ENCODE data around the gene MOV10L1. TPM values are rescaled to one million over a fixed set of nuclear protein-coding genes. Genes with fewer than 3 reads are reported as not detected.

MOV10L1 gene
- total RNA-seq, 4 donors from 2014 or later = 0.13 to 1.7 (median 1.6) TPM; not detected in 1

DNA sequence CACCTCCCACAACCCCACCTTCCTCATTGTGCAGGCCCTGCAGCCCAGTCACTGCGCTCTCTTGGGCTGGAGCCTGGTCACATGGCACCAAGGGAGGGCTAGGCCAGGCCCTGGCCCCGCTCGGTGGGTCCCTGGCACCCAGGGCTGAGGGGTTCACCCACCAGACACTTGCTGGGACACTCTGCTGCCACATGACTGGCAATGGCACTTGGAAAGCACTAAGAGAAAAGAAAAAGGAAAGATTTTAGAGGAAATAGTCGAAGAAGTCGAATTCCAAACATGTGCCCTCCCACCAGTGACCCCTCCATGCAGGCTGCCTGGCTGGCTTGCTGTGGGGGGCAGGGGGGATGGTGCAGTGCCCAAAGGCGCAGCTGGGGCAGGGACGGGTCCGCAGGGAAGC, 19.4 kb upstream of the MOV10L1 start:
- intact Hi-C loops (cut with DNase I; ENCODE audit: low total_unique reads) = no loop called here
- 82 to 87% methylated on average over 8 of the region's 8 CpGs for WGBS, 2 donors
- H3K4me3 ChIP-seq (ENCODE audit: low read depth, poor library complexity, severe bottlenecking) = no peak overlapping the region
- DNase-seq (ENCODE audit: low spot score in 2 of 2) = no peak
- no peak for TF ChIP-seq POLR2A (IDR thresholded peaks at IDR 0.05)
- TF ChIP-seq, protein P1, sequence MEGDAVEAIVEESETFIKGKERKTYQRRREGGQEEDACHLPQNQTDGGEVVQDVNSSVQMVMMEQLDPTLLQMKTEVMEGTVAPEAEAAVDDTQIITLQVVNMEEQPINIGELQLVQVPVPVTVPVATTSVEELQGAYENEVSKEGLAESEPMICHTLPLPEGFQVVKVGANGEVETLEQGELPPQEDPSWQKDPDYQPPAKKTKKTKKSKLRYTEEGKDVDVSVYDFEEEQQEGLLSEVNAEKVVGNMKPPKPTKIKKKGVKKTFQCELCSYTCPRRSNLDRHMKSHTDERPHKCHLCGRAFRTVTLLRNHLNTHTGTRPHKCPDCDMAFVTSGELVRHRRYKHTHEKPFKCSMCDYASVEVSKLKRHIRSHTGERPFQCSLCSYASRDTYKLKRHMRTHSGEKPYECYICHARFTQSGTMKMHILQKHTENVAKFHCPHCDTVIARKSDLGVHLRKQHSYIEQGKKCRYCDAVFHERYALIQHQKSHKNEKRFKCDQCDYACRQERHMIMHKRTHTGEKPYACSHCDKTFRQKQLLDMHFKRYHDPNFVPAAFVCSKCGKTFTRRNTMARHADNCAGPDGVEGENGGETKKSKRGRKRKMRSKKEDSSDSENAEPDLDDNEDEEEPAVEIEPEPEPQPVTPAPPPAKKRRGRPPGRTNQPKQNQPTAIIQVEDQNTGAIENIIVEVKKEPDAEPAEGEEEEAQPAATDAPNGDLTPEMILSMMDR (IDR thresholded peaks at IDR 0.05) = no peak

- intact Hi-C loops (cut with DNase I; ENCODE audit: low total_unique reads) = no loop called here
- H3K4me3 ChIP-seq (ENCODE audit: low read depth, poor library complexity, severe bottlenecking) = no peak overlapping the region
- TF ChIP-seq POLR2A (IDR thresholded peaks at IDR 0.05) = no peak
- no peak for DNase-seq (ENCODE audit: low spot score in 2 of 2)
- WGBS, 2 donors = 89% methylated on average over 14 of the region's 14 CpGs
Measured at GRCh38 chr22:50071432-50072166, 18.2 kb upstream of the MOV10L1 start.

GRCh38 chr22:50072167-50072555, 17.6 kb upstream of the MOV10L1 start:
- WGBS, 2 donors = 86 to 91% methylated on average over 8 of the region's 9 CpGs
- intact Hi-C loops (cut with DNase I; ENCODE audit: low total_unique reads) = no loop called here
- DNase-seq (ENCODE audit: low spot score in 2 of 2) = no peak
- no peak overlapping the region for H3K4me3 ChIP-seq (ENCODE audit: low read depth, poor library complexity, severe bottlenecking)
- TF ChIP-seq, protein P1 (IDR thresholded peaks at IDR 0.05) = no peak
- TF ChIP-seq POLR2A (IDR thresholded peaks at IDR 0.05) = no peak

GRCh38 chr22:50072714-50073538, 16.9 kb upstream of the MOV10L1 start:
- intact Hi-C loops (cut with DNase I; ENCODE audit: low total_unique reads) = no loop called here
- no peak overlapping the region for H3K4me3 ChIP-seq (ENCODE audit: low read depth, poor library complexity, severe bottlenecking)
- no peak for DNase-seq (ENCODE audit: low spot score in 2 of 2)
- 85 to 88% methylated on average over 19 to 27 of the region's 28 CpGs for WGBS, 2 donors
- TF ChIP-seq POLR2A (IDR thresholded peaks at IDR 0.05) = no peak
- TF ChIP-seq, protein P1 (IDR thresholded peaks at IDR 0.05) = no peak

DNA sequence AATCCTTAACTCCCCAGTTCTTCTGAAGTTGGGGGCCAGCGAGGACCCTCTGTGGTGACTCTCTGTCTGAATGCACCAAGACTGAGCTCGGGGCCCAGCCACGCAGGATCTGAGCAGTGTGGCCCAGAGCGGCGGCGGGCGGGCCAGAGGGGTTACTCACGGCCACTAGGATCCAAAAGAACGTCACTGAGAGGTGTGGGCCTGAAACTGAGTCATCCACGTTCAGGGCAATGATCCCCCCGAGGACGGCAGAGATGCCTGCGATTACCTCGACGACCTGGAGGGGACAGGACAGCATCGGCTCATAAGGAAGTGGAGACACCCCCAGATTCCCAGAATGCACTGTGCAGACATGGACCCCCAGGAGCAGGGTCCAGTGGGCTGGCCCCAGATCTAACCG, 15.8 kb upstream of the MOV10L1 start:
- no peak for DNase-seq (ENCODE audit: low spot score in 2 of 2)
- intact Hi-C loops (cut with DNase I; ENCODE audit: low total_unique reads) = no loop called here
- no peak overlapping the region for H3K4me3 ChIP-seq (ENCODE audit: low read depth, poor library complexity, severe bottlenecking)
- 76 to 81% methylated on average over 16 to 17 of the region's 17 CpGs for whole genome bisulfite sequencing, 2 donors
- TF ChIP-seq POLR2A (IDR thresholded peaks at IDR 0.05) = no peak
- TF ChIP-seq, protein P1 (IDR thresholded peaks at IDR 0.05) = no peak

All from lower leg skin (tissue), 4 donors.